HG03520 (cell line): ENCODE measurements around the gene MAP2K6.

Source experiments
- ATAC-seq: cut with Tn5 transposase; IDR thresholded peaks from one replicate; pipeline ENCODE4 v1.9.1; 2021; ENCODE audit warnings: mild to moderate bottlenecking, moderate library complexity; ENCODE audit not compliant: unreplicated experiment

MAP2K6 gene

DNA sequence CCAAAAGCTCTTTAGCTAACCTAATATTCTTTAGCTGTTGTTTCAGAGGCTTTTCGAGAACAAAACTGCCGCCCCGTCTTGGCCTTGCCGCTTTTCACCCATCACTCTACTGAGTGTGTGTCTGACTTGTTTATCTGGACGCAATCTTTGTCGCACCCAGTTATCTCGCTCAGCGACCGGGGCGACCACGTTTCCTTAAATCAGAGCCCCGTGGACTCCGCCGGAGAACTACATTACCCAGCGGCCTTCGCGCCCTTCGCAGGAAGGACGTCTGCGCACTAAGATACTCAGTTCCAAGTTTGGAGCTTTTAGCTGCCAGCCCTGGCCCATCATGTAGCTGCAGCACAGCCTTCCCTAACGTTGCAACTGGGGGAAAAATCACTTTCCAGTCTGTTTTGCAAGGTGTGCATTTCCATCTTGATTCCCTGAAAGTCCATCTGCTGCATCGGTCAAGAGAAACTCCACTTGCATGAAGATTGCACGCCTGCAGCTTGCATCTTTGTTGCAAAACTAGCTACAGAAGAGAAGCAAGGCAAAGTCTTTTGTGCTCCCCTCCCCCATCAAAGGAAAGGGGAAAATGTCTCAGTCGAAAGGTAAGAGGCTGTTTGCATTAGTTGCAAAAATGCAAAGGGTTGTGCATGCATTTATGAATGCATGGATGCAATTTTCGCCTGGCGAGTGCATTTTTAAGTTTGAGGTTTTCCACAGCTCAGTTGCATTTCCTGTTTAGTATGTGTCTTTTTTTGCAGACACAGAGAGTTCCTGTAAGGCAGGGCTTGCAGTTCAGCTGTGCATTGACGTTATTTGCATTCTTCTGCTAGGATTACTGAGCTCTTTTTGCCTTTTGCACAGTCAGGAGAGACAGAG is at the start of gene MAP2K6:
TSS of gene MAP2K6 (plus strand) at position 290 of the 867 bp plus-strand sequence. CDS start at position 578, 288 bp downstream.
- peak; percentile 99 for ATAC-seq

DNA sequence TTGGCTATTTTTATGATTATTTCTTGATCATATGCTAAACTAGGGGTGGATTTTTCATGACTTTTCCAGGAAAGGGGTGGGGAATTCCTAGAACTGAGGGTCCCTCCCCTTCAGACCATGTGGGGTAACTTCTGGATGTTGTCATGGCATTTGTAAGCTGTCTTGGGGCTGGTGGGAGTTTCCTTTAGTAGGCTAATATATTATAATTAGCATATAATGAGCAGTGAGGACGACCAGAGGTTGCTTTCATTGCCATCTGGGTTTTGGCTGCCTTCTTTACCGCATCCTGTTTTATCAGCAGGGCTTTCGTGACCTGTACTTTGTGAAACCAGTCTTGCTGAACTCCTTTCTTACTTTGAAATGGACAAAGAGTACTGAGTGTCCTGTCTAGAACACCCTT is 47.2 kb upstream of the MAP2K6 start:
- no peak for ATAC-seq

DNA sequence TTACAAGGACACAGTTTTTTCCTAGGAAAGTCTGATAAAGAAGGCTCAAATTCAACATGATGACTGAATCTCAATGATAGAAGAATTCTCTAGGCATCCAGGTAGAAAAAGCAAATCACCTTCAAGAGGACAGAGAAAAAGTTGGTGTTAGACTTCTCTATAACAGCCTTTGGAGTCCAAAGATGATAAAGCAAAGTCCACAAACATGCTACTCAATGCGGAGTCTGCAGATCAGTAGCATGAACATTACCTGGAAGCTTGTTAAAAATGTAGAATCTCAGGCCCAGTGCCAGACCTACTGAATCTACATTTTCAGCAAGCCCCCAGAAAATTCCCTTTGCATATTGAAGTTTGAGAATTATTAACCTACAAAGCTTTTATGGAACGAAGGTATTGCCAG is 41.4 kb upstream of the MAP2K6 start:
- ATAC-seq = no peak

DNA sequence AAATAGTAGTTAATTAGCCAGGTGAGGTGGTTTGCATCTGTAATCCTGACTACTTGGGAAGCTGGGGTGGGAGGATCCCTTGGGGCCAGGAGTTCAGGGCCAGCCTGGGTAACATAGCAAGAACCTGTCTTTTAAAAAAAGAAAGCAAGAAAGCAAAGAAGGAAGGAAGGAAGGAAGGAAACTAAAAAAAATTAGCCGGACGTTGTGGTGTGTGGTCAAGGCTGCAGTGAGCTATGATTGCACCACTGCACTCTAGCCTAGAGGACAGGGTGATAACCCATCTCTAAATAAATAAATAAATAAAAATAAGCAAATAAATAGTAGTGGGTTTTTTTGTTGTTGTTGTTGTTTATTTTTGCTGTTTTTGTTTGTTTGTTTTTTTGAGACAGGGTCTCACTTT is 39.3 kb upstream of the MAP2K6 start:
- ATAC-seq = no peak

DNA sequence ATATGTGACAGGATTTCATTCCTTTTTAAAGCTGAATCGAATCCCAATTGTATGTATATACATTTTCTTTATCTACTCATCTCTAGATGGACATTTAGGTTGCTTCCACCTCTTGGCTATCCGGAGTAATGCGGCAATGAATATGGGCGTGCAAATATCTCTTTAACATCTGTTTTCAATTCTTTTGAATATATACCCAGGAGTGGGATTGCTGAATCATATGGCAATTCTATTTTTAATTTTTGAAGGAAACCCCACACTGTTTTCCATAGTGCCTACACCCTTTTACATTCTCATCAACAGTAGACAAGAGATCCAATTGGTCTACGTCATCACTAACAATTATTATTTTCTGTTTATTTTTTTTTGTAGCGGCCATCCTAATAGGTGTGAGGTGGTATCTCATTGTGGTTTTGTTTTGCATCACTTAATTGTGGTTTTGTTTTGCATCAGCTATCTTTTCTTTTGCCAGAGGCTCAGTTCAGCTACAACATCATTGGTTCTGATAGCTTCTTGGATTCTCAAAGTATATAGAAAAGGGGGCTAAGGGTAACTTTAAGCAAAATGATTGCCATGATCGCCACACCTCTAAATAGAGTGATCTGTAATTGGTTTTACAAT is 25.6 kb upstream of the MAP2K6 start:
- ATAC-seq = no peak

DNA sequence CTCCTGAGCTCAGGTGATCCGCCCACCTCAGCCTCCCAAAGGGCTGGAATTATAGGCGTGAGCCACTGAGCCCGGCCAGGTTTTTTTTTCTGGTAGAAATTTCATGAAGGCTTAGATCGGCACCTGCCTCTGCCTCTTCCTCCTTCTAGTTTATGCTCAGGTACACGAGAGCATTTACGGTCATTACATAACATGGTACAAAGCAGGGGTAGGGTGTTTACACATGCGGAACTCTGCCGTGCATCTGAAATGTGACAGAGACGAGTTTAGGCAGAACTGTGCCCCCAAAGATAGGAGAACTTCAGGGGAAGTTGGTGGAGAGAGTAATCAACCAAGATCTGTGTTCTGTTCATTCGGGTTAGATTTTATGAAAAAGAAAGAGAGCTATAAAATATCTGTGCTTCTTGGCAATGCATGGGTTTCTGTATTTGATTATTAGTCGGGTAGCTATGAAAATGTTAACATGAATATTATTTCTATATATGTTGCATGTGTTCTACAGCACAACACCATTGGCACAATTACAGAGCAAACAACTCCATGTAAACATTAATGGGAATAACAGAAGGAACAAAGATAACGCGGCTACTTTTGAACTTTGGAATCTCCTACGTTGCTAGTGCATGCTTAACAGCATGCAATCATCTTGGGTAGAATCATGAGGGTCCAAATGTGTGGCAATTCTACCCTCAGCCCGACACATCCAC is 23.5 kb upstream of the MAP2K6 start:
- ATAC-seq = no peak

DNA sequence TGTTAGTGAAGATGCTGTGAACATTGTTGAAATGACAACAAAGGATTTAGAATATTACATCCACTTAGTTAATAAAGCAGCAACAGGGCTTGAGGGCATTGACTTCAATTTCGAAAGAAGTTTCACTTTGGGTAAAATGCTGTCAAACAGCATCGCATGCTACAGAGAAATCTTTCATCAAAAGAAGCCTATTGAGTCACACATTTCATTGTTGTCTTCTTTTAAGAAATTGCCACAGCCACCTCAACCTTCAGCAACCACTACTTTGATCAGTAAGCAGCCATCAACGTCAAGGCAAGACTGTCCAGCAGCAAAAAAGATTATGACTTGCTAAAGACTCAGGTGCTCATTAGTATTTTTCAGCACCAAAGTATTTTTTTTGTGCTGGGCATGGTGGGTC is 13.2 kb upstream of the MAP2K6 start:
- ATAC-seq = no peak

DNA sequence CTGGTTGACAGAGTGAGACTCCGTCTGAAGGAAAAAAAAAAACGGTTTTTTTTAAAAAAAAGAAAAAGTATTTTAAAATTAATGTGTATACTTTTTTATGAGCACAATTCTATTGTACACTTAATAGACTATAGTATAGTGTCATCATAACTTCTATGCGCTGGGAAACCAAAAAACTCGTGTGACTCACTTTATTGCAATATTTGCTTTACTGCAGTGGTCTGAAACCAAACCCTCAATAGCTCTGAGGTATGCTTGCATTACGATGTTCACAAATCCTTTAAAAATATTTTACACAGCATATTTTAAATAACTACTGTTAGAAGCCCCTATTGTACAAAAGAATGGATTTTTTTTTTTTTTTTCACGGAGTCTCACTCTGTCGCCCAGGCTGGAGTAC is 12.4 kb upstream of the MAP2K6 start:
- no peak for ATAC-seq

DNA sequence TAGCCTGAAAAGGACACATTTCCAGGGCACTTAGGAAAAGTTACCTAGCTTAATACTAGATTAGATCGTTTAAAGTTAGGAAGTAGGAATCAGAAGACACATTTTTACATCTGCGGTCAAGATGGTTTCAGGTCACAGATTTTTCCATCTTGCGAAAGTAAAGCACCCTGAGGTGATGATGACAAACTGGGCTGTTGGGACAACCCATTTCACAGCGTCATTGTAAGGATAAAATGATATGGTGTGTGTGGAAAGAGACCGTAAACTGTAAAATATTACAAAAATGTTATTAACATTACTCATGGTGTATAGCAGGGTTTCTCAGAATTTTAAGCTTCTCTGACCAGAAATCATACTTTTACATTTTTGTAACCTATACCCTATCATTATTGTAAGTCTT is 10.1 kb upstream of the MAP2K6 start:
- ATAC-seq = no peak

DNA sequence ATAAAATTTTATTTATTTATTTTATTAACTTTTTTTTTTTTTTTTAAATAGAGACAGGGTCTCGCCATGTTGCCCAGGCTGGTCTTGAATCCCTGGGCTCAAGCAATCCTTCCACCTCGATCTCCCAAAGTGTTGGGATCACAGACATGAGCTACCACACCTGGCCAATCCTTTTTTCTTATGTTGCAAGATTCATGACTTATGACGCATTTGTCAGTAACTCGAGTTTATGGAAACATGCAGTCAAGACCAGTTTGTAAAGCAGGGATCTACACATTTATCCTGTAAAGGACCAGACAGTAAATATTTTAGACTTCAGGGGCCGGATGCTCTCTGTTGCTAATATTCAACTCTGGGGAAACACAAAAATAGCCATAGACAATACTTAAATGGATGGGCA is 9.4 kb upstream of the MAP2K6 start:
- ATAC-seq = no peak

DNA sequence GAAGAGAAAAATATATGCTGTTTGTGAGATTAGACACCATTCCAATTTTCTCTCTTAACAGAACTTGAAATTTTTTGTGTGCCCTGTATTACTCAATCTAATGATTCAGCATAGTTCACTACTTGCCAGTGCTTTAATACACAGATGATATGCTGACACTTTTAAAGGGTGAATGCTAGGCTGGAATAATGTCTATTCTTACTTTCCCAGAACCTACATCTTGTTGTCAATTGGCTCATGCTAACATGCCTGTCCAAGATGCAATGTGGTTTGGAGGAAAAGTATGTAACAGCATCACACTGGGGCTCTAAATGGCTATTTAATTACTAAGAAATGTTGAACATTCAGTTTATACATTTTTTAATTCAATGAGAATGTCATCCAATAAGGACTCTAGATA is 7.6 kb upstream of the MAP2K6 start:
- no peak for ATAC-seq

DNA sequence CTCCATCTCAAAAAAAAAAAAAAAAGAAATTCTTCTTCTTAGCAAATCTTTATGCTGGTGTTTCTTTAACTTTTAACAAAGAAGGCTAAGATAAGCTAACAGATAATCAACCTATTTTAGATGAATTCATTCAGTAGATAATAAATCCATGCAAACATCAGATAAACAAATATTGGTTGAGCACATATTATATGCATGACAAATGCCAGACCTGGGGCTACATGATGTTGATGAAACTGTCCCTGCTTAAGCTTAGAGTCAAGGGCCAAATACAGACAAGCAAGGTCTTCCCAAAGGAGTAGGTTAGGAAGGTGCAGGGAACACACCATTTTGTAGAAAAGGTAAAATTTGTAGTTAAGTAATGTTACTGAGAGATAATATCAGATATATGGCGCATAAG is 6.7 kb upstream of the MAP2K6 start:
- no peak for ATAC-seq

DNA sequence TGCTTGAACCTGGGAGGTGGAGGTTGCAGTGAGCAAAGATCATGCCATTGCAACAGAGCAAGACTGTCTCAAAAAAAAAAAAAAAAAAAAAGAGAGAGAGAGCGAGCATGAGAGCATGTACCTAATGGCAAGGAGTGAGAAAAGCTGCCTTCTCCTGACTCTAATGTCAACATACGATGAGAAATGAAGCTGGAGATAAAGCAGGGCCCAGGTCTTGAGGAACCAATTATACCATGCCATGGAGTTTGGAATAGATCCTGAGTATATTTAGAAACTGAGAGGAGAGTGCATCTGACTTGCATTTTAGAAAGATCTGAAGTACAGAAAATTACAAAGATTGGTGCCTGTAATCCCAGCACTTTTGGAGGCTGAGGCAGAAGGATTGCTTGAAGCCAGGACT is 3.8 kb upstream of the MAP2K6 start:
- ATAC-seq = no peak

DNA sequence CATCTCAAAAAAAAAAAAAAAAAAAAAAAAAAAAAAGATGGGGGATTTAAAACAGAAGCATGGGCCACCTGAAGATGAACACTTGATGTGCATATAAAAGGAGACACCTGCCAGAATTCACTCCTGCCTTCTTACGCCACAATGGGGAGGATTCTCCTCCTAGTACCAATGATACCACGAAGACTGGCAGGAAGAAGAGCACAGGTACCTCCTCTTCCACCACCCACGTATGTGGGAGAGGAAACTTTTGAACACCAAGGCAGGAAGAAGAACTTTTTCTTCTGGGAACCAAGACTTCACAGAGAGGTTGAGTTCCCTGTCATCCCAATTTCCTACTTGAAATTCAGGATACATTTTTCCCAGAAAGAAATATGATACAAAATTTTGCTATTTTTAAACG is 2.7 kb upstream of the MAP2K6 start:
- ATAC-seq = no peak

DNA sequence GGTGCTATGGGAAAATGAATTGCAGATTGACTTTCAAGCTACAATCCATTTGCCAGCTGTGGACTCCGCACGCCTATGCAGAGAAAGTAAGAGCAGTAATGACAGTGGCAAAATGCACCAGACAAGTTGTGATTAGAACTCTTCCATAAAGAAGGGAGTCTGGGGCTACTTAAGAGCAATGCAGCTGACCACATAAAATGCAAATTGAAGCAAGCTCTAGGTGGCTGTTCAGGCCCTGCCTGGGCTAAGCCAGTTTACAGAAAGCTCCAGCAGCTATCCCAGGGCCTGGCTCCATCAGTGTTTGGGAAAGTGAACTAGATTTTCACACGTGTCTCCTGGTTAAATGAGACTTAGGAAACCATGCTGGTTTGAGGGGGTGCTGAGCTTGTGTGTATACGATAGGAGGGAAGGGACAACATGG is 2.2 kb upstream of the MAP2K6 start:
- ATAC-seq = no peak

DNA sequence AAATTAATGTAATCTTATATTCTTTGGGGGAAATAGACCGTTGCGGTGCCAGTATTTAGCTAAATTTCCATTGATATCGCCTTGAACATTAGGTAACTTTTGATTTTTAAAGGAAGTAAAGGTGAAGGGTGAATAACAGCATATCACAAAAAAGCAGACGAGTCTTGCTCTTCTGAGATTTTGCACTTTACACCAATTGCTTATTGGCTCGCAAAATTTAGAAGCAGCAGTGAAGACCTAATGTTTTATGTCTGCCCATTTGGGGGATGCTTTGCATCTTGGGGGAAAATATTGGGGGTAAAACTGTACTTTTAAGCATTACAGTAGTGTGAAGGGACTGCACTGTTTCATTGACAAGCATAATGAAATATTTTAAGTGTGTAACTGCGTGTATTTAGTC is 934 bp downstream of the MAP2K6 start:
- no peak for ATAC-seq

DNA sequence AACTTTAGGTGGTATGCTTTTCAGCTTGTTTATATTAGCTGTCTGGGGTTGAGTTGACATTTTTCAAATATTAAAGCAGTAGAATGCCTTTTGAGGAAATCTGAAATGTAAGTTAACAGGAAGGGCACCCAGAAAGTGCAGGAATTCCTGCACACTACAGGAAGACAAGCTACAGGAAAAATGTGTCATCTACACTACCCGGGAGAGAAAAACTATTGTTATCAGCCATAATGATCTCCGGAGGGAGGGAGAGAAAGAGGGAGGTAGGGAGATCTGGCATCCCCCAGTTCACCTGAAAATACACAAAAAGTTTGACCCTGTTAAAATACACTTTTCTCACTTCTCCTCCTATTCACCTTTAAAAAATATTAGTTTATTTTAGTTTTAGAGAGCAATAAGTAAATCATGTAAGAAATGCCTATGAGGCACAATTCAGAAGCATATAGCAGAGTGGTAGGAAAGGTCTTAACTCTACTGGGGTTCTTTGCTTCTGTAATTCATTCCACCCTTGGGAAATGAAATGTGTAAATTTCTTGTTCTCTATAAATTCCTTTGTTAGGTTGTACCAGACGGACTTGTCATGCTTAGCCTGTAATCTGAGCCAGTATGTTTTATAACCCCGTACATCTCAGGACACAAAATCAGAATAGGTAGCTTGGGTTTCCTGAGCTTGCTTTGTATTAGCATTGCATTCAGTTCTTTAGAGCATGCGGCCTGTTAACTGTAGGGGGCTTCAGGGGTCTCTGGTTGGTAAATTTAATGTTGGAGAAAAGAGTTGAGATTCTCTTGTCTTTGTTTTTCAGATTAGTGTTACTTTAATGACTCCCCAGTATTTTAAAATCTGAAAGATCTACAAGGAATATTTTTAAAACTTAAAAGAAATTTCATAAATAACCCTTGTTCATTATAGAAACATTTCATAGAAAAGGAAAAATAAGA is 3.3 kb downstream of the MAP2K6 start:
- ATAC-seq = no peak

DNA sequence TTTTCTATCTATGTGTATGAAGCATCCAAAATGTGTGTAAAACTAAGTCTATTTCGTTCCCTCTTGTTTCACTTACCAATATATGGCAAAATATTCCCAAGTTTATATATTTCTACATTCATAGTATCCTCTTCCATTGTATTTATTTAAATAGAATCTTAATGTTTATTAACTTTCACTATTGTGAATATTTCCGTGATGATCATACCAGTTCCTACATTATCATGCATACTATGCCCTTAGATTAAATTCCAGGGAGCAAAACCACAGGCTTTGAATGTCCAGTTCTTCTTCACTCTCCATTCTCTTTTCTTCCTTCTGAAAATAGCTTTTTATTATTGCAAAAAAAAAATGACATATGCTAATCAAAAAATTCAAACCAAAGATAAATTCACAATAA is 4.0 kb downstream of the MAP2K6 start:
- no peak for ATAC-seq

DNA sequence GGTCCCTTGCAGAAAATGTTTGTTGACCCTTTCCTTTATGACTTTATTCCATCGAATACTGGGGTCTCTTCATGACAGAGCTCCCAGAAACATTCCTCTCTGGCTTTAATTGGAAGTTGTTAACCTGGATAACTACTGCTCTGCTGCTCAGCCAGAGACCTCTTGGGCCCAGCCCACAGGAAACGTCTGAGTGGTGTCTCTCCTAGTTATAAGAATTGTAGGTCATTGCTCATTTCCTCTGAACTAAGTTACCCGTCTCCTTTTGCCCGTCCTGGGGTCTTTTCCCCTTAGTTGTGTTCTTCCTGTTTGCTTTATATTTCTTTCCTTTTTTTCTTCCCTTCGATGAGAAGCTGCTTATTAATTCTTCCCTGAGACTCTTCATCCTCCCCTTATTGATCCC is 9.0 kb downstream of the MAP2K6 start:
- ATAC-seq = no peak

DNA sequence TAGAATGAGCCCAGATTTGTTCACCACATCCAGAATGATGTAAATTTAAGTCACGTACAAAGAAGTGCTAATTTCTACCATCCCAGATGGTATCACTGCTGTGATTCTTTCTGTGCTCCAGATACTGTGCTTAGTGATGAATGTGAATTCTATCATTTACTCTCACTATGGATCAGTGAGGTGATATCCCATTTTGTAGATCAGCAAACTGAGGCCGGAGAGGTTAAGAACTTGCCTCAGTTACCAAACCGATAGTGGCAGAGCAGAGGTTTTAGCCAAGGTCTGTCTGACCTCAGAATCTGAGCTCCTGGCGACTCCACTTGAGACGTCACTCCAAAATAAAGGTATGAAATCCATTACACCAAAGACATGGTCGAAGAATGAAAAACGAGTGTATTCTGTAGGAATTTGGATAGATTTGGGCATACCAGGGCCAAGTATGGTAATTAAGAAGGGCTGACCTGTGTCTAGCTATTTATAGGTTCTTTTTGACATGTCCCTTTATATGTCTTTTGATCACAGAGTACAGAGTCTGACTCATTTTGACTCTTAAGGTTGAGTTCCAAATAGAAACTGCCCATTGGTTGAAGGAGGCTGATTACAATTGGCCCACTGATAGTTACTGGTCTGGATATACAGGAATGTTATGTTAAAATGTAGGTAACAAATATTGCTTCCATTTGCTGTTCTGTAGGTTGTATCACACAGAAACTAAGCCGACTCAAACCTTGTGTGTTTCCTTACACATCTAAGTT is 10.0 kb downstream of the MAP2K6 start:
- ATAC-seq = no peak
